Measurements from ENCODE around the gene SCAPER.

Gene SCAPER

DNA sequence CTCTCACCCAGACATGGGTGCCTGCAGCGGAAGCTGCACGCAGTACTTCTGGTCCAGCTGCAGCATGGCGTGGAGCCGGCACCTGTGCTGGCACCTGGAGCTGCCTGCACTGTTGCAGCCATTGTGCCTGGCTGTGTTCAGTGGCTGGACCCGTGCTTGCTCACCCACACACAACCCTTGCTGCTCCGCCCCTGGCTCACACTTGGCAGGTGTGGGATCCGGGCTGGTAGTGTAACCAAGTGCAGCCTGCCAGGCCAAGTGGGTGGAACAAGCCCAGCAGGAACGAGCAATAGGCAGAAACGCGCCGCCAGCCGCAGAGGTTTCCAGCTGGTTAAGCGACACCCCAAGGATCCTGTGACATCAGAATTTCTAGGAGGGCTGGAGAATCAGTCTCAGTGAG, 11.2 kb upstream of the SCAPER start:
- no peak for DNase-seq (ENCODE audit: extremely low spot score)
- ChIA-PET POLR2A (interaction anchor here (1.0 to 2.0 kb wide), 3 partner anchors 11 to 15 kb away, joined by 4 to 11 read pairs (median 4); partner anchors contain the start of genes RCN2 and SCAPER), CTCF (no interaction called here)
- TF ChIP-seq SUZ12 (IDR thresholded peaks at IDR 0.05): no peak
- TF ChIP-seq SP1 (IDR thresholded peaks at IDR 0.05): no peak
- TF ChIP-seq ELF4 (IDR thresholded peaks at IDR 0.05): no peak
- no peak for TF ChIP-seq NFRKB (IDR thresholded peaks at IDR 0.05)
- TF ChIP-seq FOXA1 (IDR thresholded peaks at IDR 0.05): no peak
- no peak for TF ChIP-seq HDGF (IDR thresholded peaks at IDR 0.05; ENCODE audit: borderline replicate concordance)
- no peak for TF ChIP-seq ARNT (IDR thresholded peaks at IDR 0.05)
- TF ChIP-seq ZNF384 (IDR thresholded peaks at IDR 0.05): no peak
- TF ChIP-seq, protein P1, sequence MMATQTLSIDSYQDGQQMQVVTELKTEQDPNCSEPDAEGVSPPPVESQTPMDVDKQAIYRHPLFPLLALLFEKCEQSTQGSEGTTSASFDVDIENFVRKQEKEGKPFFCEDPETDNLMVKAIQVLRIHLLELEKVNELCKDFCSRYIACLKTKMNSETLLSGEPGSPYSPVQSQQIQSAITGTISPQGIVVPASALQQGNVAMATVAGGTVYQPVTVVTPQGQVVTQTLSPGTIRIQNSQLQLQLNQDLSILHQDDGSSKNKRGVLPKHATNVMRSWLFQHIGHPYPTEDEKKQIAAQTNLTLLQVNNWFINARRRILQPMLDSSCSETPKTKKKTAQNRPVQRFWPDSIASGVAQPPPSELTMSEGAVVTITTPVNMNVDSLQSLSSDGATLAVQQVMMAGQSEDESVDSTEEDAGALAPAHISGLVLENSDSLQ (IDR thresholded peaks at IDR 0.05): no peak
- no peak for TF ChIP-seq CTBP1 (IDR thresholded peaks at IDR 0.05; ENCODE audit: borderline replicate concordance)
- no peak for TF ChIP-seq FOXK2 (IDR thresholded peaks at IDR 0.05)
- TF ChIP-seq LEF1 (IDR thresholded peaks at IDR 0.05; ENCODE audit: borderline replicate concordance): no peak
- no peak for TF ChIP-seq BHLHE40 (IDR thresholded peaks at IDR 0.05; ENCODE audit: borderline replicate concordance)
- TF ChIP-seq L3MBTL2 (conservative IDR thresholded peaks at IDR 0.05): no peak

DNA sequence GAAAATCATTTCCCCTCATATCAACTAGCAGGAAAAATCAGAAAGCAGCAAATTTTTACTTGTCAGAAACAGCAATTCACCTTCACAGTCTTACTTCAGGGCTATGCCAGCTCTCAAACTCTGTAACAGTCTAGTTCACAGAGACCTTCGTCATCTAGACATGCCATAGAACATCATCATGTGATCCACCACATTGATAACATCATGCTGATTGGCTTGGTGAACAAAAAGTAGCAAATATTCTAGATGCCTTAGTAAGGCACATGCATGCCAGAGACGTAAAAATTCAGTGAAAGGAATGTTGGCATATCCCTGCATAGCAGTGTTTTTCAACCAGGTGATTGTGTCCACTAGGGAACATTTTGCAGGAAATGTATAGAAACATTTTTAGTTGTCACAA, 8.6 kb upstream of the SCAPER start:
- CTCF ChIA-PET: no interaction called here

DNA sequence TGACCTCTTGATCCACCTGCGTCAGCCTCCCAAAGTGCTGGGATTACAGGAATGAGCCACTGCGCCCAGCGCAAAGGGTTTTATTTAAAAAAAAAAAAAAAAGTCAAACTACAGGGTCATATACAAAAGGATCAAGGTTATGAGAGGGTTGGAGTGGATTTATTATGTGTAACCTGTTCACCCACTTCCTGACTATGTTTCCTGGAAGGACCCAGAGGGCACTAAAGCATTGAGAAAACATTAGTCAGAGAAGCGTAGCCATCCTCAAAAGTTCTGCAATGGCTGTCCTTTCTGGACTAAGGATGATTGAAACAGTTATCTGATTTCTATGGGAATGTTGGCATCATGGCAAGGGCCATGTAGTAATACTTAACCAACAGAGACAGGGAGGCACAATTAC, 7.3 kb upstream of the SCAPER start:
- POLR2A ChIA-PET: no interaction called here
- CTCF ChIA-PET: no interaction called here
- TF ChIP-seq SP1 (IDR thresholded peaks at IDR 0.05): no peak
- no peak for TF ChIP-seq ELF4 (IDR thresholded peaks at IDR 0.05)
- TF ChIP-seq TARDBP (IDR thresholded peaks at IDR 0.05): no peak
- no peak for TF ChIP-seq ZNF384 (IDR thresholded peaks at IDR 0.05)
- TF ChIP-seq NFRKB (IDR thresholded peaks at IDR 0.05): no peak
- TF ChIP-seq, protein P1 (IDR thresholded peaks at IDR 0.05): no peak
- no peak for DNase-seq (ENCODE audit: extremely low spot score)

More for the DNA sequence above, 8.6 kb upstream of the SCAPER start:
- no peak for DNase-seq (ENCODE audit: extremely low spot score)
- TF ChIP-seq TARDBP (IDR thresholded peaks at IDR 0.05) (no peak), HDGF (IDR thresholded peaks at IDR 0.05; ENCODE audit: borderline replicate concordance) (no peak), SUZ12 (IDR thresholded peaks at IDR 0.05) (no peak), BHLHE40 (IDR thresholded peaks at IDR 0.05; ENCODE audit: borderline replicate concordance) (no peak)
- POLR2A ChIA-PET: interaction anchor here (1.4 kb wide), 1 partner anchor 17 kb away, joined by 7 read pairs; the partner anchor contains the start of gene RCN2

DNA sequence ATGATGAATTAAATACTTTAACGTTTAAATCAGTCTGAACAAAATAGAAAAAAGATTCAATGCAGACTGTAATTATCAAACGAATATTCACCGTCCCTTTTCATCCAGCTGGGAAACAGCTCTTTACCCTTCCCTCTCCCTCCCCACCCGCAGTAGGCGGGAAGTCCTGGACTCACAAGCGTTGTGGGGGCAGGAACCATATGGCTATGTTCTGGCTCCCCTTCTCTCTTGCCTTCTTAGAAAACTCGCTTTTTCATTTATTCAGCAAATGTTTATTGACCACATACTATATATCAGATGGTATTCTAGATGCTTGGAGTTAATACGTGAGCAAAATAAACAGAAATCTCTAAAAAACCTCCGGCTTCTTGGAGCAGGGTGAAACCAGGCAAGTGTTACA, 715 bp upstream of the SCAPER start:
- POLR2A ChIA-PET: interaction anchor here (0.8 to 5.3 kb wide), 6 partner anchors 9 to 56 kb away, joined by 3 to 39 read pairs (median 4); partner anchors contain the start of gene RCN2
- CTCF ChIA-PET: no interaction called here
- DNase-seq (ENCODE audit: extremely low spot score): no peak
- TF ChIP-seq SP1 (IDR thresholded peaks at IDR 0.05) (no peak), BHLHE40 (IDR thresholded peaks at IDR 0.05; ENCODE audit: borderline replicate concordance) (no peak), ZNF384 (IDR thresholded peaks at IDR 0.05) (no peak), SUZ12 (IDR thresholded peaks at IDR 0.05) (no peak), LEF1 (IDR thresholded peaks at IDR 0.05; ENCODE audit: borderline replicate concordance) (no peak), FOXK2 (IDR thresholded peaks at IDR 0.05) (no peak), L3MBTL2 (conservative IDR thresholded peaks at IDR 0.05) (no peak), CTBP1 (IDR thresholded peaks at IDR 0.05; ENCODE audit: borderline replicate concordance) (no peak), FOXA1 (IDR thresholded peaks at IDR 0.05) (no peak)

DNA sequence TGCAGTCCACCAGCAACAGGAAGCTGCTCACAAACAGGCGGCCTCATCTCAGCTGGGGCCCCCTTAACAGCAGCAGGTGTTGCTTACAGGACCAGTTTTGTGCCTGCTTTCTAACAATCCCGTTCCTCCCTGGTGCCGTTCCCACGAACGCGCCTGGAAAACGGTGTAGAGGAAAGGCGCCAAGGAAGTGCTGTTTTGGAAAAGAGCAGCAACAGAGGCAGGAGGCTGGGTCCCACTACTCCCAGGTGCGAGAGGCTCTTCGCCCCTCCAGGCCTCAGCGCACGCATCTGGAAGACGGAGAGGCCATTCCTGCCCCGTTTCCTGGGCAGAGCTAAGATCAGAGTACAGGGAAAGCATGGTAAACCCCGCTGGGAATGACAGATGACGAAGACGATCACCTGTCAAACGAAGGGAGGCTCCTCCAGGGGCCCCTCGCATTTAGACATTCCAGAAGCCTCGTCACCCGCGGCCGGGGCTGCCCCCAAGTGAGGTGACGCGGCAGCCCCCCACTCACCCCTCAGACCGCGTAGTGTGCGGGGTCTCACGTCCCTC, 603 bp downstream of the SCAPER start:
- DNase-seq (ENCODE audit: extremely low spot score): peak; percentile 59
- TF ChIP-seq CTBP1 (IDR thresholded peaks at IDR 0.05; ENCODE audit: borderline replicate concordance) (no peak), L3MBTL2 (conservative IDR thresholded peaks at IDR 0.05) (peak; percentile 23), ZNF384 (IDR thresholded peaks at IDR 0.05) (no peak), BHLHE40 (IDR thresholded peaks at IDR 0.05; ENCODE audit: borderline replicate concordance) (no peak), ELF4 (IDR thresholded peaks at IDR 0.05) (no peak), FOXK2 (IDR thresholded peaks at IDR 0.05) (no peak), TARDBP (IDR thresholded peaks at IDR 0.05) (no peak), SUZ12 (IDR thresholded peaks at IDR 0.05) (no peak), NFRKB (IDR thresholded peaks at IDR 0.05) (no peak), HDGF (IDR thresholded peaks at IDR 0.05; ENCODE audit: borderline replicate concordance) (no peak), FOXM1 (IDR thresholded peaks at IDR 0.05; ENCODE audit: borderline replicate concordance) (no peak), ARNT (IDR thresholded peaks at IDR 0.05) (no peak), LEF1 (IDR thresholded peaks at IDR 0.05; ENCODE audit: borderline replicate concordance) (no peak)
- TF ChIP-seq, protein P1 (IDR thresholded peaks at IDR 0.05): peak; percentile 69
- ChIA-PET POLR2A (interaction anchor here (1.0 to 5.3 kb wide), 4 partner anchors 22 to 112 kb away, joined by 3 to 39 read pairs (median 4); partner anchors contain the start of gene RCN2), CTCF (interaction anchor here (0.6 to 1.6 kb wide), 2 partner anchors 46 to 276 kb away, joined by 3 read pairs; no protein-coding TSS in a partner anchor)

DNA sequence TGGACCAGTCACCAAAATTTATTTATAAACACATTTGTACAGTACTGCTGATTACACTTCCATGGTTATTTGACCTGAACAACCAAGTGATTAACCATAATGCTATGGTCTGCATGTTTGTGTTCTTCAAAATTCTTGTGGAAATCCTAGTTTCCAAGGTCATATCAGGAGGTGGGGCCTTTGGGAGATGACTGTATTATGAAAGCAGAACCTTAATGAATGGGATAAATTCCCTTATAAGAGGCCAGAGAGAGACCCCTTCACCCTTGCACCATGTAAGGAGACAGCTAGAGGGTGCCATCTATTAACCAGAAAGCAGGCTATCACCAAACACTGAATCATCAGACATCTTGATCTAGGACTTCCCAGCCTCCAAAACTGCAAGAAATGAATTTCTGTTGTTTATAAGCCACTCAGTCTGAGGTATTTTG, 1.9 kb downstream of the SCAPER start:
- no peak for TF ChIP-seq BHLHE40 (IDR thresholded peaks at IDR 0.05; ENCODE audit: borderline replicate concordance)
- no peak for TF ChIP-seq LEF1 (IDR thresholded peaks at IDR 0.05; ENCODE audit: borderline replicate concordance)
- no peak for TF ChIP-seq ELF4 (IDR thresholded peaks at IDR 0.05)
- TF ChIP-seq SP1 (IDR thresholded peaks at IDR 0.05): no peak
- DNase-seq (ENCODE audit: extremely low spot score): no peak
- POLR2A ChIA-PET: interaction anchor here (5.3 kb wide), 1 partner anchor 27 kb away, joined by 39 read pairs; the partner anchor contains the start of gene RCN2
- CTCF ChIA-PET: interaction anchor here (0.7 to 1.6 kb wide), 3 partner anchors 44 to 142 kb away, joined by 3 to 5 read pairs (median 3); no protein-coding TSS in a partner anchor

Measured in HEK293T (cell line).